Activated CD8-positive, alpha-beta memory T cell treated with anti-CD3 and anti-CD28 coated beads for 4 hours (primary cell): Measurements from ENCODE around the gene PTPN11.
"Not testable (repeated sequence)": the region's sequence is repeated elsewhere in the genome, so short reads cannot be mapped to it uniquely, and the experiment has no call there.

Experiments
- DNase-seq, 2 donors: peaks; one replicate each; pipeline ENCODE4 v3.0.0-alpha.2; 2020; ENCODE audit warnings: low read depth in 2 of 2

The PTPN11 gene

DNA sequence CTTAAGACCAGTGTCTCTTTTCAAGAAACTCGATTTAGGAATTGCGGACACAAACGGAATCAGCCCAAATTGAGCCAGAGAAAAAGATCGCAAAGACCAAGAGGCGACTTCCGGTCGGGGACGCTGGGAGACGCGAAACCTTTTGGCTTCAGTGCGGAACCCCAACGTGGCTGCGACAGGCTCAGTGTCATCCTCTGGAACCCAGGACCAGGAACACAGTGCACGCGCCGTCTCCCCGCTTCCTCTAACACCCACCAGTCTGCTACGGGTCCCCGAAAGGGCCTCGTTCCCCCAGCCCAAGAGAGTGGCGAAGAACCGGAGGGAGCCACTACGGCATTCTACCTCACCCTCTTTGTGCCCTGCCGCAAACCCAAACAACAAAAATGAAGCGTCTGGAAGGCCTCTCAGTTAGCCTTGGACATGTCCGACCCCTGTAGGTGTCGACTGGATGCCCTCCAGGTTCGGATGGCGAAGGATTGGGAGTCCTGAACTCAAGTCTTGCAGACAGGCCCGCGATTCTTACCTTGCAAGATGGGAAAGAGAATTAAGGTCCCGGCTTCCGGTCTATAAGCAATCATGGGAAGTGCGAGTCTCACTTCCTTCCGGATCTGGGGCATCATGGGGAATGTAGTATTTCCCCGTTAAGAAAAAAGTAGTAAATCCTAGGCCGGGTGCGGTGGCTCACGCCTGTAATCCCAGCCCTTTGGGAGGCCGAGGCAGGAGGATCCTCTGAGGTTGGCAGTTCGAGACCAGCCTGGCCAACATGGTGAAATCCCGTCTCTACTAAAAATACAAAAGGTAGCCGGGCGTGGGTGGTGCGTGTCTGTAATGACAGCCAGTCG lies 9.5 kb upstream of the PTPN11 start, which contains the start of gene RPL6:
Gene RPL6, minus strand, starts transcription at position 542 of the 842 bp plus-strand sequence. CDS start 949 bp downstream, outside the sequence.
- DNase-seq: peak; percentile 52 to 73

GRCh38 chr12:112409906-112410244 lies 8.9 kb upstream of the PTPN11 start:
- DNase-seq: no peak

DNA sequence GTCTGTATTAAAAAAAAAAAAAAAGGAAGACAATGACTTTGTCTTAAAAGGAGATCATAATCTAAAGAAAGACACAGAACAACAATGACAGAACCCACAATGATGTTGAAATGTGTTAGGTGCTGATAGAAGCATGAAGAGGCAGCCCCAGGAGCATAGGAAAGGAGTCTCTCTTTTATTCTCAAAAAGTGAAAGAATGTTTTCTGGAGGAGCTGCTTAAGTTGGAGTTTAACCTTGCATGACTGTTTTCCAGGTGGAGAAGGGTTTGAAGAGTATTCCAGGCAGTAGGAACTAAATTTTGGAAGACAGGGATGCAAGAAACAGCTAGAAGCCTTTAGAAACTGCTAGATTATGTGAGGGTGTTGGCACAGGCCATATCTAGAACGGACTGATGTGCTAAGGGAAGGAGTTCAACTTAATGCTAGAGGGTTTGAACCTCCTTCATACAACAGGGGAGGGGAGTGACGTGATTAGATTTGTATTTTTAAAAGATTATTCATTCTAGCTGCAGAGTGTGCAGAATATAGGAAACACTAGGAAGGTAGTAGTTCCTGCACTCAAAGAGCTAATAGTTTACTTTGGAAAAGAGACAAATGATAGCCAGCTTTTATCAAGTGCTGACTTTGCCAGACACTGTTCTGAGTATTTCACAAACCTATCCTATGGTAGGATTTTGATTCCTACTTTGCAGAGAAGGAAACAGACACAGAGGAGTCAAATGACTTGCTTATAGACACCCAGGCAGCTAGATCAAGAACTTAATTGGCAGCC lies 4.7 kb upstream of the PTPN11 start:
- DNase-seq: no peak

DNA sequence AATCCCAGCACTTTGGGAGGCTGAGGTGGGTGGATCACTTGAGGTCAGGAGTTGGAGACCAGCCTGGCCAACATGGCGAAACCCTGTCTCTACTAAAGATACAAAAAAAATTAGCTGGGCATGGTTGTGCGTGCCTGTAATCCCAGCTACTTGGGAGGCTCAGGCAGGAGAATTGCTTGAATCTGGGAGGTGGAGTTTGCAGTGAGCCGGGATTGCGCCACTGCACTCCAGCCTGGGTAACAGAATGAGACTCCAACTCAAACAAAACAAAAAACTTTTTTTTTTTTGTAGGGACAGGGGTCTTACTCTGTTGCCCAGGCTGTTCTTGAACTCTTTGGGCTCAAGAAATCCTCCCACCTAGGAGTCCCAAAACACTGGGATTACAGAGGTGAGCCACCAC lies 3.3 kb upstream of the PTPN11 start:
- DNase-seq: not testable (repeated sequence)

DNA sequence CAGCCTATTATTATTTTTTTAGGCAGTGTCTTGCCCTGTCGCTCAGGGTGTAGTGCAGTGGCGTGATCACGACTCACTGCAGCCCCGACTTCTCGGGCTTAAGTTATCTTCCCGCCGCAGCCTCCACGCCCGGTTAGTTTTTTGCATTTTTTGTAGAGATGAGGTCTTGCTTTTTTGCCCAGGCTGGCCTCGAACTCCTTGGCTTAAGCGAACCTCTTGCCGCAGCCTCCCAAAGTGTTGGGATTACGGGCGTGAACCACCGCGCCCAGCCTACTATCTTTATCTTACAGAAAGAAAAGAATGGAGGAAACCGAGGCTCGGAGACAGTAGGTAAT lies 507 bp upstream of the PTPN11 start:
- DNase-seq: no peak

- DNase-seq: peak in 1 of 2 donors; percentile 2
Observed at GRCh38 chr12:112419297-112420133, 768 bp downstream of the PTPN11 start.

DNA sequence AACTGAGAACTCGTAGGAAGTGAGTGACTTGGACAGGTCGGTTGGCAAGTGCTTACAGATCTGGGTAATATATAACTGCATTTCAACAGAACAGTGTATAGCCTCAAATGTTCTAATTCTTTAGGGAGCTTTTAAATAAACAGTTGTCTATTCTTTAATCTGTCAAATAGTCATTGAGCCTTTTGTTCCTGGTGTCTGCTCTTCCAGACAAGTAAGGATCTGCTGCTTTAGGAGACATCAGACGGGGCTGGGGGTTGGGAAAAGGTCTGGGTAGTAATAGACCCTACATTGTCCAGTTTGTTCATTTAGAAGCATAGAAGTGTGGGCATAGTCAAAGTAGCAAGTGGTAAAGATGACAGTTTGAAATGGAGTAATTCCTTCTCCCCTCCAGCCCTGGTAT lies 2.0 kb downstream of the PTPN11 start:
- no peak for DNase-seq

DNA sequence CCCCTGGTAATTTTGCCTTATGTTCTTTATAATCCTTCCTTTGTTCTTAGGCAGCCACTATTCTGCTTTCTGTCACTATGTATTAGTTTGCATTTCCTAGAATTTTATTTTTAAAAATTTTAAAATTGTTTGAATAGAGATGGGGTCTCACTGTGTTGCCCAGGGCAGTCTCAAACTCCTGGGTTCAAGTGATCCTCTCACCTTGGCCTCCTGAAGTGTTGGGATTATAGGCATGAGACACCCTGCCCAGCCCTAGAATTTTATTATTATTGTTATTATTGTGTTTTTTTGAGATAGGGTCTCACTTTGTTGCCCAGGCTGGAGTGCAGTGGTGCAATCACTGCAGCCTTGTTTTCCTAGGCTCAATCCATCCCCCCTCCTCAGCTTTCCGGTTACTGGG lies 2.6 kb downstream of the PTPN11 start:
- no peak for DNase-seq

- no peak for DNase-seq
Observed at GRCh38 chr12:112422531-112422930, 3.8 kb downstream of the PTPN11 start.

DNA sequence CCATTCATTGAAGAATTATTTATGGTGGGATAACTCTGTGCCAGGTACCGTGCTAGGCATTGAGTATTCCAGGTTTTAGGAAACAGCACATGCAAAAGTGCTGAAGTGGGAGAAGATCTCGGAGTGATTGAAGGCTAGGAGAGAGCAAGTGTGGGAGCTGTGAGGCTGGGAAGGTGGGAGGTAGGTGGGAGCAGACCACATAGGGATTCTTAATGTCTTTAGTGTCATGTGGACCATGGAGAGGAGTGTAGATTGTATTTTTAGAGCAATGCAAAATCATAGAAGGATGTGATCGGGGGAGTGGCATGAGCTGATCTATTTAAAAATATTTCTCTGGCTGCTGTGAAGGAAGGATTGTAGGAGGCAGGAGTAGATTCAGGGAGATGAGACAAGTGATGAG lies 5.4 kb downstream of the PTPN11 start:
- no peak for DNase-seq

DNA sequence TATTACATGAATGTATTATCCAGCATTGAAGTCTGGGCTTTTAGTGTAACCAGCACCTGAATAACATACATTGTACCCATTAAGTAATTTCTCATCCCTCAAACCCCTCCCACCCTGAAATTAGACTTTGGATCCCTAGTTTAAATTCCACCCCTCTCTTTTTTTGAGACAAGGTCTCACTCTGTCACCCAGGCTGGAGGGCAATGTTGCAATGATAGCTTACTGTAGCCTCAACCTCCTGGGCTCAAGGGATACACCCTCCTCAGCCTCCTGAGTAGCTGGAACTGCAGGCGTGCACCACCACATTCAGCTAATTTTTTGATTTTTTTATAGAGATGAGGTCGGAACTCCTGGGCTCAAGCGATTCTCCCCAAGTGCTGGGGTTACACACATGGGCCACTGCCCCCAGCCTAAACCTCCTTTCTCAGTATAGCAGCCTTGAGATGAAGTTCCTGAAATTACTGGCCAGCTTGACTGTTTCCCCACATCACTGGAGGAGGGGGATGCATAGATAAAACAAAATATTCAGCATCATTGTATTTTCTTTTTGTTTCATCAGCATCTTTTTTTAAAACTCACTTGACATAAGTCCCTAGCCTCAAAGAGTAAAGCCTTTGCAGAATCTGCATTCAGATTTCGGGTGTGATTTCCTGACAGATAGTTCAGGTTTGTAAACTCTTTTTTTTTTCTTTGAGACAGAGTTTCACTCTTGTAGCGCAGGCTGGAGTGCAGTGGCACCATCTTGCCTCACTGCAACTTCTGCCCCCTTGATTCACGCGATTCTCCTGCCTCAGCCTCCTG lies 7.0 kb downstream of the PTPN11 start:
- no peak for DNase-seq

GRCh38 chr12:112427760-112428159 lies 9.0 kb downstream of the PTPN11 start:
- no peak for DNase-seq

GRCh38 chr12:112430929-112431328 lies 12.2 kb downstream of the PTPN11 start:
- no peak for DNase-seq

GRCh38 chr12:112431965-112432364 lies 13.2 kb downstream of the PTPN11 start:
- no peak for DNase-seq

DNA sequence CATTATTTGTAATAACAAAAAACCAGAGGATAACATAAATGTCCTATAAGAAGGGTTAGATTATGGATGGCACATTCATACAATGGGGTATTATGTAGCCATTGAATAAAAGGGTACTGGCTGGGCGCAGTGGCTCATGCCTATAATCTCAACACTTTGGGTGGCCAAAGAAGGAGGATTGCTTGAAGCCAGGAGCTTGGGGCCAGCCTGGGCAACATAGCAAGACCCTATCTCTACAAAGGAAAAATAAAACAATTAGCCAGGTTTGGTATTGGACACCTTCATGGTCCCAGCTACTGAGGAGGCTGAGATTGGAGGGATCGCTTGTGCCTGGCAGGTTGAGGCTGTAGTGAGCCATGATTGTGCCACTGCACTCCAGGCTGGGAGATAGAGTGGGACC lies 14.8 kb downstream of the PTPN11 start:
- no peak for DNase-seq

DNA sequence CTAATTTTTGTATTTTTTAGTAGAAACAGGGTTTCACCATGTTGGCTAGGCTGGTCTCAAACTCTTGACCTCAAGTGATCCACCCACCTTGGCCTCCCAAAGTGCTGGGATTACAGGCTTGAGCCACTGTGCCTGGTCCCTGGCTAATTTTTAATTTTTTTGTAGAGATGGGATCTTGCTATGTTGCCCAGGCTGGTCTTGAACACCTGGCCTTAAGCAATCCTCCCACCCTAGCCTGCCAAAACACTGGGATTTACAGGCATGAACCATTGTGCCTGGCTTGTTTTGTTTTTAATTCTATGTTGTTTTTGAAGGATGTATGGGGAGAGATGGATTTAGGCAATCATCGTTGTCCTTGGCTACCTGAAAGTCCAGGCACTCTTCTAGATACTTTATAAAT lies 19.9 kb downstream of the PTPN11 start:
- not testable (repeated sequence) for DNase-seq

DNA sequence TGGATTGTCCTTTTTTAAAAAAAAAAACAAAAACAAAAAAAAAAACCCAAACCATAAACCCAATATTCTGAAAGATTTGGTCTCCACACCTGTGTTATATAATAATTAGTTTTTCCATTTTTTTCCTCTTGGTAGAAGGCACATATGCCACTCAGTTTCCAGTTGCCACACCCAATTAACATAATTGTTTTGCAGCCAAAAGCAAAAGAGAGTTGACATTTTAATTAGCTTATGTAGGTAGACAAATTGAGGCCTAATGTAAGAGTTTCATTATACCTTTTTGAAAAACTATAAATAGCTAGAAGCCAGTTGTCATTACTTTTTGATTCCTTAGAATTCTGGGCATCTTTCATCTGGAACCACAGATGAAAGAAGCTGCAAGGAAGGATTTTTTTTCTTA lies 21.0 kb downstream of the PTPN11 start:
- no peak for DNase-seq

GRCh38 chr12:112440653-112441052 lies 21.9 kb downstream of the PTPN11 start:
- not testable (repeated sequence) for DNase-seq

GRCh38 chr12:112443916-112444315 lies 25.2 kb downstream of the PTPN11 start:
- DNase-seq: no peak

- DNase-seq: no peak
Observed at GRCh38 chr12:112446008-112446725, 27.4 kb downstream of the PTPN11 start.

DNA sequence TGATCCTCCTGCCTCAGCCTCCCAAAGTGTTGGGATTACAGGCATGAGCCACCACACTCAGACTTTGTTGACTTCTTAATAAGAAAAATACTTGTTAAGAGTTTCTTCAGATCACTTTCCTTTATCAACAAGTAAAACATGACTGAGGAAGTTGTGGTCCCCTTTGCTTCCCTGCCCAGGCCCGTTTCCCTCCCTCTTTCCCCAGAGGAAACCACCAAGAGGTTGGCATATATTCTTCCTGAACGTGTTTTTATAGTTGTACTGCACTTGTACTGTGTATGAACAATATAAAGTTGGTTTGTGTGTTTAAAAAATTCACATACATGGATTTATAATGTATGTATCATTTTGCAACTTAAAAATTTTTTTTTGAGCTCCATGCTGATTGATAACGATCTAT lies 28.4 kb downstream of the PTPN11 start:
- no peak for DNase-seq
